ENCODE results near the gene CYSRT1.
A peak's percentile ranks its signal among the peaks of the same experiment; 100 is the strongest.

CYSRT1 gene

DNA sequence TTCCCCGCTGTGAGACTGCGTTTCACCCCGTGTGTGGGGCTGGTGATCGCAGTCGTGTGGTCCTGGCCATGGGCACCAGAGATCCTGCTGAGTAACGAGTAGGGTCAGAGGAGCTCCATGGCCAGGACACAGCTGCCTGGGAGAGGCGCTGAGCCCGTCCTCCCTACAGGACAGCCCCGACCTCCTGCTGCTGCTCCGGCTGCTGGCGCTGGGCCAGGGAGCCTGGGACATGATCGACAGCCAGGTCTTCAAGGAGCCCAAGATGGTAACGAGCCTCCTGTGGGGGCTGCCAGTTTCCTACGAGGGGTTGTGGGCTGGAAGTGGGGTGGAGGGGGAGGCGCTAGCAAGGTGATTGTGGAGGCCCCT is 41.2 kb downstream of the CYSRT1 start:
- TF ChIP-seq, protein P1, sequence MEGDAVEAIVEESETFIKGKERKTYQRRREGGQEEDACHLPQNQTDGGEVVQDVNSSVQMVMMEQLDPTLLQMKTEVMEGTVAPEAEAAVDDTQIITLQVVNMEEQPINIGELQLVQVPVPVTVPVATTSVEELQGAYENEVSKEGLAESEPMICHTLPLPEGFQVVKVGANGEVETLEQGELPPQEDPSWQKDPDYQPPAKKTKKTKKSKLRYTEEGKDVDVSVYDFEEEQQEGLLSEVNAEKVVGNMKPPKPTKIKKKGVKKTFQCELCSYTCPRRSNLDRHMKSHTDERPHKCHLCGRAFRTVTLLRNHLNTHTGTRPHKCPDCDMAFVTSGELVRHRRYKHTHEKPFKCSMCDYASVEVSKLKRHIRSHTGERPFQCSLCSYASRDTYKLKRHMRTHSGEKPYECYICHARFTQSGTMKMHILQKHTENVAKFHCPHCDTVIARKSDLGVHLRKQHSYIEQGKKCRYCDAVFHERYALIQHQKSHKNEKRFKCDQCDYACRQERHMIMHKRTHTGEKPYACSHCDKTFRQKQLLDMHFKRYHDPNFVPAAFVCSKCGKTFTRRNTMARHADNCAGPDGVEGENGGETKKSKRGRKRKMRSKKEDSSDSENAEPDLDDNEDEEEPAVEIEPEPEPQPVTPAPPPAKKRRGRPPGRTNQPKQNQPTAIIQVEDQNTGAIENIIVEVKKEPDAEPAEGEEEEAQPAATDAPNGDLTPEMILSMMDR (conservative IDR thresholded peaks at IDR 0.05; ENCODE audit: low read length) = no peak
- no peak overlapping the region for H3K4me3 ChIP-seq (ENCODE audit: low read length)
- no peak for DNase-seq (ENCODE audit: low read depth)

DNA sequence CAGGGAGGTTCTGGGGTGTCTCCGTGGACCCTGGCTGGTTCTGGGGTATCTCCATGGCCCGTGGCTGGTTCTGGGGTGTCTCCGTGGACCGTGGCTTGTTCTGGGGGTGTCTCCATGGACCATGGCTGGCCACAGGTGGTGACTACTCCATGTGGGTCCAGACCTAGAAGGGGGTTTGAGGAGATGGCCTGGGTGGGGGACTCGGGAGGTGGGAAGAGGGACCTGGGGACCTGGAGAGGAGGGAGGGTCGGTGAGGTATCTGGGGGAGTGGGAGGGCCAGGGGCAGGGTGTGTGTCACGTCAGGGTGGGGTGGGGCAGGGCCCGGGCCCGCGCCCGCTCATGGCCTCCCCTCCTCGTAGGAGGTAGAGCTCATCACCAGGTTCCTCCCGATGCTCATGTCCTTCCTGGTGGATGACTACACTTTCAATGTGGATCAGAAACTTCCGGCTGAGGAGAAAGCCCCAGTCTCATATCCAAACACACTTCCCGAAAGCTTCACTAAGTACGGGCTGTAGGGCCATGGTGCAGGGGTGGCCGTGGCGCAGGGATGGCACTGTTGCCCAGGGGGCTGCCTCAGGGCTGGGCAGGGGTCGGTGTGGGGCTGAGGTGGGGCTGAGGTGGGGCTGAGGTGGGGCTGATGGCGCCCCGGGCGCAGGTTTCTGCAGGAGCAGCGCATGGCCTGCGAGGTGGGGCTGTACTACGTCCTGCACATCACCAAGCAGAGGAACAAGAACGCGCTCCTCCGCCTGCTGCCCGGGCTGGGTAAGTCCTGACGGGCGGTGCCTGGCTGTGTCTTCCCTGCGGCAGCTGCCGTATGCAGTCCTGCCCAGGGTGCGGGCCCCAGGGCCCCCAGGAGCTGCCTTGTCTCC is 41.8 kb downstream of the CYSRT1 start:
- TF ChIP-seq, protein P1 (conservative IDR thresholded peaks at IDR 0.05; ENCODE audit: low read length) = no peak
- DNase-seq (ENCODE audit: low read depth) = no peak
- H3K4me3 ChIP-seq (ENCODE audit: low read length) = no peak overlapping the region

DNA sequence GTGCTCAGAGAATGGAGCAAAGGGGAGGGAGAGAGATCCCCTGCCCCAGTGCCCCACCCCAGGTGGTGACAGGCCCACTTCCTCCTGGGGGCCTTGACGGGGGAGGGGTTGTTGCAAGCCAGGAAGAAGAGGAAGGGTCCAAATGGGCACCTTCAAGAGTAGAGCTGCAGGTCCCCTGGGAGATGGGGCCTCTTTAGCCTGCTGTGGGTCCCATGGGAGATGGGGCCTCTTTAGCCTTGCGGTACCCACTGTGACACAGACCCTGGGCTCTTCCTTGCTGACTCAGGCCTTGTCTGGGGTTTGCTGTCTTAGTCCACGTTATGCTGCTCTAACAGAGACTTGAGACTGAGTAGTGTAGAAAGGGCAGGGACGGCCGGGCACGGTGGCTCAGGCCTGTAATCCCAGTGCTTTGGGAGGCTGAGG is 43.0 kb downstream of the CYSRT1 start:
- TF ChIP-seq, protein P1 (conservative IDR thresholded peaks at IDR 0.05; ENCODE audit: low read length) = no peak
- H3K4me3 ChIP-seq (ENCODE audit: low read length) = no peak overlapping the region
- DNase-seq (ENCODE audit: low read depth) = no peak

DNA sequence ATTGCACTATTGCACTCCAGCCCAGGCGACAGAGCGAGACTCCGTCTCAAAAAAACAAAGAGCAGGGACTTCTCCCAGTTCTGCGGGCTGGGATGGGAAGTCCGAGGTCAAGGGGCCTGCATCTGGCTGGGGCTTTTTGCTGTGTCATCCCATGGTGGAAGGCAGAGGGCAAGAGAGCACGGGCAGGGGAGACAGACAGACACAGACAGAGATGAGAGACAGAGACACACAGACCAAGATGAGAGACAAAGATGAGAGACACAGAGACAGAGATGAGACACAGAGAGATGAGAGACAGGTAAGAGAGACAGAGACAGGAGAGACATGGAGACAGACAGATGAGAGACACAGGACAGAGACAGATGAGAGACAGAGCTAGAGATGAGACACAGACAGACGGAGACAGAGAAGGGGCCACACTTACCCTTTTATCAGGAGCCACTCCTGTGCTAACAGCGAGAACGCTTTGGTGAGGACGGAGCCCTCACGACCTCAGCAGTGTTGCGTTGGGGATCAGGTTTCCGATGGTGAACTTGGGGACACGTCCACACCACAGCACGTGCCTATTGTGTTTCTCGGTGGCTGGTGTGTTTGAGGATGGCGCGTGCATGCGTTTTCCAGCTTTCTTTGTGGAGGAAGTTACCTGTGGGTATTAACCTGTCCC is 43.7 kb downstream of the CYSRT1 start:
- no peak for DNase-seq (ENCODE audit: low read depth)
- H3K4me3 ChIP-seq (ENCODE audit: low read length) = no peak overlapping the region
- TF ChIP-seq, protein P1 (conservative IDR thresholded peaks at IDR 0.05; ENCODE audit: low read length) = no peak

DNA sequence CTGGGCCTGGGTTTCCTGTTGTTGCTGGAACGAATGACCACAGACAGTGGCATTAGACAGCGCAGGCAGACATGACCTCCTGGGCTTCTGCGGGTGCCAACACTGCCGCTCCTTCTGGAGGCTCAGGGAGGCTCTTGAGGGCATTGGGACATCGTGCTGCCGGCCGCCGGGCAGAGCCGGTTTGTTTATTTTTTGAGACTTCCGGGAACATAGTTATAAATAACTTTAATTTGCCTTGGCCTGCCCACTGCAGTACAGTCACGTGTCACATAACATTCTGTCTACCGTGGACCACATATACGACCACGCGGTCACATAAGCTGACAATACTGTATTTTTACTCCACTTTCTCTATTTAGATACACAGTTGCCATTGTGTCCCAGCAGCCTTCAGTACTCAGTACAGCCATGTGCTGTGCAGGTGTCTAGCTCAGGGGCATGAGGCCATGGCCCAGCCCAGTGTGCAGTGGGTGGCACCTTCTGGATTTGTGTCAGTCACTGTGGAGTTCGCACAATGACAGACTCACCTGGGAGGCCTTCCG is 44.3 kb downstream of the CYSRT1 start:
- H3K4me3 ChIP-seq (ENCODE audit: low read length) = no peak overlapping the region
- TF ChIP-seq, protein P1 (conservative IDR thresholded peaks at IDR 0.05; ENCODE audit: low read length) = no peak
- peak; percentile 32 for DNase-seq (ENCODE audit: low read depth)

DNA sequence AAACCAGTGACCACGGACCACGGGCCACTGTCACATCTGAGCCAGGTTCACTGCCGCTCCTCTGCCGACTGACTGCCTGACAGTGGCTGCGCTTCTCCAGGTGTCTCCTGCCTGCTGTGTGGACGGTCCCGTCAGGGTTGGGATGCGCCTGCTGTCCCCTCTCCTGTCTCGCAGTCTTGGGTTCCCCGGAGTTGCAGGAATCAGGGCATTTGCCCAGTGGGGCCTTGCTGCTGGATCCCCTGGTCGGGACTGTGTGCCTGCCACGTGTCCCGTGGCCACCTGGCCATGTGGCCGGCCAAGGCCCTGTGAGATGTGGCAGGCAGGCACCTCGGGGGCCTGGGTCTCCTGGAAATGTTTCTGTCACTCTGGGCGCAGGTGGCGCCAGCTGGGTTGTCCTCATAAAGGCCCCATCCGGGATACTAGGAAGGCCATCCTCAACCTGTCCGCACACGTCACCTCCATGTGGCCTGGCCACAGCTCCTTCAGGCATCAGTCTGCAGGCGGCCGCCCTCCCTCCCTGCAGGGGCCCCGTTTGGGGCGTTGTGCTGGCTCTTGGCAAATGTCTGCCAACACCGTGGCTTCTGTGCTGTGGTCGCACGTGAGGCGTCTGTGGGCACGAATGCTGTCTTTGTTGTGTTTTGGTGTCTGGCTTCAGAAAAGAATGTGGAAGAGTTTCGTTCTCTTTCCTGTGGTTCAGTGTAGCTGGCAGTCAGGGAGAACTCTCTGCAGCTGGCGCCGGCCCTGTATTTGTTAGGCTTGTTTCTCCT is 46.1 kb downstream of the CYSRT1 start:
- H3K4me3 ChIP-seq (ENCODE audit: low read length) = no peak overlapping the region
- DNase-seq (ENCODE audit: low read depth) = no peak
- TF ChIP-seq, protein P1 (conservative IDR thresholded peaks at IDR 0.05; ENCODE audit: low read length) = no peak
